ENCODE data around the gene TMEM236.

TMEM236 gene

GRCh38 chr10:17784688-17785087 is 32.7 kb downstream of the TMEM236 start:
- Histone ChIP-seq H3K27ac (ENCODE audit: low read depth, low read length) (no peak overlapping the region), H3K4me3 (ENCODE audit: low read depth in 1 of 2, low read length in 2 of 2) (no peak overlapping the region), H3K4me1 (ENCODE audit: control insufficient read depth in 1 of 2, insufficient read depth in 2 of 2, low read length in 2 of 2) (no peaks in the 10 kb centered on the region), H3K9me3 (ENCODE audit: control insufficient read depth in 1 of 2, low read length in 2 of 2) (no peaks in the 10 kb centered on the region), H3K27me3 (ENCODE audit: control insufficient read depth in 1 of 2, insufficient read depth in 2 of 2, low read length in 2 of 2) (no peaks in the 10 kb centered on the region), H3K9ac (ENCODE audit: low read depth in 1 of 2, low read length in 2 of 2) (no peak overlapping the region), H3K36me3 (ENCODE audit: control insufficient read depth in 1 of 2, insufficient read depth in 2 of 2, low read length in 2 of 2) (peaks cover 0 to 3% of the 10 kb centered on the region in 2 donors)

- Histone ChIP-seq H3K27ac (ENCODE audit: low read depth, low read length) (no peak overlapping the region), H3K4me3 (ENCODE audit: low read depth in 1 of 2, low read length in 2 of 2) (no peak overlapping the region), H3K27me3 (ENCODE audit: control insufficient read depth in 1 of 2, insufficient read depth in 2 of 2, low read length in 2 of 2) (no peaks in the 10 kb centered on the region), H3K4me1 (ENCODE audit: control insufficient read depth in 1 of 2, insufficient read depth in 2 of 2, low read length in 2 of 2) (no peaks in the 10 kb centered on the region), H3K9ac (ENCODE audit: low read depth in 1 of 2, low read length in 2 of 2) (no peak overlapping the region), H3K36me3 (ENCODE audit: control insufficient read depth in 1 of 2, insufficient read depth in 2 of 2, low read length in 2 of 2) (peaks cover 0 to 3% of the 10 kb centered on the region in 2 donors), H3K9me3 (ENCODE audit: control insufficient read depth in 1 of 2, low read length in 2 of 2) (no peaks in the 10 kb centered on the region)
Measured at GRCh38 chr10:17785276-17785930, 33.4 kb downstream of the TMEM236 start.

GRCh38 chr10:17787087-17787961 is 35.3 kb downstream of the TMEM236 start:
- peaks cover 0 to 3% of the 10 kb centered on the region in 2 donors for H3K36me3 ChIP-seq (ENCODE audit: control insufficient read depth in 1 of 2, insufficient read depth in 2 of 2, low read length in 2 of 2)
- H3K9ac ChIP-seq (ENCODE audit: low read depth in 1 of 2, low read length in 2 of 2) = no peak overlapping the region
- no peak overlapping the region for H3K27ac ChIP-seq (ENCODE audit: low read depth, low read length)
- no peaks in the 10 kb centered on the region for H3K27me3 ChIP-seq (ENCODE audit: control insufficient read depth in 1 of 2, insufficient read depth in 2 of 2, low read length in 2 of 2)
- H3K9me3 ChIP-seq (ENCODE audit: control insufficient read depth in 1 of 2, low read length in 2 of 2) = no peaks in the 10 kb centered on the region
- no peak overlapping the region for H3K4me3 ChIP-seq (ENCODE audit: low read depth in 1 of 2, low read length in 2 of 2)
- peaks cover 0 to 3% of the 10 kb centered on the region in 2 donors for H3K4me1 ChIP-seq (ENCODE audit: control insufficient read depth in 1 of 2, insufficient read depth in 2 of 2, low read length in 2 of 2)

- H3K27ac ChIP-seq (ENCODE audit: low read depth, low read length) = no peak overlapping the region
- H3K4me3 ChIP-seq (ENCODE audit: low read depth in 1 of 2, low read length in 2 of 2) = no peak overlapping the region
- H3K4me1 ChIP-seq (ENCODE audit: control insufficient read depth in 1 of 2, insufficient read depth in 2 of 2, low read length in 2 of 2) = peaks cover 8 to 12% of the 10 kb centered on the region in 2 donors
- no peaks in the 10 kb centered on the region for H3K9me3 ChIP-seq (ENCODE audit: control insufficient read depth in 1 of 2, low read length in 2 of 2)
- H3K36me3 ChIP-seq (ENCODE audit: control insufficient read depth in 1 of 2, insufficient read depth in 2 of 2, low read length in 2 of 2) = peaks cover 0 to 3% of the 10 kb centered on the region in 2 donors
- H3K9ac ChIP-seq (ENCODE audit: low read depth in 1 of 2, low read length in 2 of 2) = no peak overlapping the region
- no peaks in the 10 kb centered on the region for H3K27me3 ChIP-seq (ENCODE audit: control insufficient read depth in 1 of 2, insufficient read depth in 2 of 2, low read length in 2 of 2)
Measured at GRCh38 chr10:17788646-17789045, 36.6 kb downstream of the TMEM236 start.

GRCh38 chr10:17789396-17789795 is 37.4 kb downstream of the TMEM236 start:
- Histone ChIP-seq H3K36me3 (ENCODE audit: control insufficient read depth in 1 of 2, insufficient read depth in 2 of 2, low read length in 2 of 2) (peaks cover 0 to 3% of the 10 kb centered on the region in 2 donors), H3K9ac (ENCODE audit: low read depth in 1 of 2, low read length in 2 of 2) (no peak overlapping the region), H3K9me3 (ENCODE audit: control insufficient read depth in 1 of 2, low read length in 2 of 2) (no peaks in the 10 kb centered on the region), H3K4me1 (ENCODE audit: control insufficient read depth in 1 of 2, insufficient read depth in 2 of 2, low read length in 2 of 2) (peaks cover 11 to 14% of the 10 kb centered on the region in 2 donors), H3K27ac (ENCODE audit: low read depth, low read length) (no peak overlapping the region), H3K27me3 (ENCODE audit: control insufficient read depth in 1 of 2, insufficient read depth in 2 of 2, low read length in 2 of 2) (no peaks in the 10 kb centered on the region), H3K4me3 (ENCODE audit: low read depth in 1 of 2, low read length in 2 of 2) (no peak overlapping the region)

GRCh38 chr10:17790651-17791050 is 38.6 kb downstream of the TMEM236 start:
- H3K27me3 ChIP-seq (ENCODE audit: control insufficient read depth in 1 of 2, insufficient read depth in 2 of 2, low read length in 2 of 2) = no peaks in the 10 kb centered on the region
- peaks cover 22 to 27% of the 10 kb centered on the region in 2 donors for H3K4me1 ChIP-seq (ENCODE audit: control insufficient read depth in 1 of 2, insufficient read depth in 2 of 2, low read length in 2 of 2)
- H3K36me3 ChIP-seq (ENCODE audit: control insufficient read depth in 1 of 2, insufficient read depth in 2 of 2, low read length in 2 of 2) = peaks cover 0 to 3% of the 10 kb centered on the region in 2 donors
- no peaks in the 10 kb centered on the region for H3K9me3 ChIP-seq (ENCODE audit: control insufficient read depth in 1 of 2, low read length in 2 of 2)
- no peak overlapping the region for H3K27ac ChIP-seq (ENCODE audit: low read depth, low read length)
- H3K4me3 ChIP-seq (ENCODE audit: low read depth in 1 of 2, low read length in 2 of 2) = no peak overlapping the region
- no peak overlapping the region for H3K9ac ChIP-seq (ENCODE audit: low read depth in 1 of 2, low read length in 2 of 2)

- H3K4me1 ChIP-seq (ENCODE audit: control insufficient read depth in 1 of 2, insufficient read depth in 2 of 2, low read length in 2 of 2) = peaks cover 34 to 39% of the 10 kb centered on the region in 2 donors
- no peak overlapping the region for H3K9ac ChIP-seq (ENCODE audit: low read depth in 1 of 2, low read length in 2 of 2)
- no peaks in the 10 kb centered on the region for H3K9me3 ChIP-seq (ENCODE audit: control insufficient read depth in 1 of 2, low read length in 2 of 2)
- no peaks in the 10 kb centered on the region for H3K27me3 ChIP-seq (ENCODE audit: control insufficient read depth in 1 of 2, insufficient read depth in 2 of 2, low read length in 2 of 2)
- H3K27ac ChIP-seq (ENCODE audit: low read depth, low read length) = peak overlapping the region; percentile 15
- H3K4me3 ChIP-seq (ENCODE audit: low read depth in 1 of 2, low read length in 2 of 2) = no peak overlapping the region
- H3K36me3 ChIP-seq (ENCODE audit: control insufficient read depth in 1 of 2, insufficient read depth in 2 of 2, low read length in 2 of 2) = no peaks in the 10 kb centered on the region
Measured at GRCh38 chr10:17792991-17793390, 41.0 kb downstream of the TMEM236 start.

GRCh38 chr10:17793823-17794644 is 42.0 kb downstream of the TMEM236 start:
- Histone ChIP-seq H3K4me3 (ENCODE audit: low read depth in 1 of 2, low read length in 2 of 2) (peak overlapping the region in 1 of 2 donors; percentile 7), H3K9ac (ENCODE audit: low read depth in 1 of 2, low read length in 2 of 2) (no peak overlapping the region), H3K4me1 (ENCODE audit: control insufficient read depth in 1 of 2, insufficient read depth in 2 of 2, low read length in 2 of 2) (peaks cover 34 to 39% of the 10 kb centered on the region in 2 donors), H3K27me3 (ENCODE audit: control insufficient read depth in 1 of 2, insufficient read depth in 2 of 2, low read length in 2 of 2) (no peaks in the 10 kb centered on the region), H3K36me3 (ENCODE audit: control insufficient read depth in 1 of 2, insufficient read depth in 2 of 2, low read length in 2 of 2) (no peaks in the 10 kb centered on the region), H3K27ac (ENCODE audit: low read depth, low read length) (peak overlapping the region; percentile 30), H3K9me3 (ENCODE audit: control insufficient read depth in 1 of 2, low read length in 2 of 2) (no peaks in the 10 kb centered on the region)

GRCh38 chr10:17795083-17795482 is 43.1 kb downstream of the TMEM236 start:
- Histone ChIP-seq H3K36me3 (ENCODE audit: control insufficient read depth in 1 of 2, insufficient read depth in 2 of 2, low read length in 2 of 2) (no peaks in the 10 kb centered on the region), H3K27ac (ENCODE audit: low read depth, low read length) (no peak overlapping the region), H3K9me3 (ENCODE audit: control insufficient read depth in 1 of 2, low read length in 2 of 2) (no peaks in the 10 kb centered on the region), H3K27me3 (ENCODE audit: control insufficient read depth in 1 of 2, insufficient read depth in 2 of 2, low read length in 2 of 2) (no peaks in the 10 kb centered on the region), H3K4me1 (ENCODE audit: control insufficient read depth in 1 of 2, insufficient read depth in 2 of 2, low read length in 2 of 2) (peaks cover 34 to 39% of the 10 kb centered on the region in 2 donors), H3K4me3 (ENCODE audit: low read depth in 1 of 2, low read length in 2 of 2) (no peak overlapping the region), H3K9ac (ENCODE audit: low read depth in 1 of 2, low read length in 2 of 2) (no peak overlapping the region)
